ENCODE data around the gene FKBP7. TPM values are rescaled to one million over a fixed set of nuclear protein-coding genes. Genes with fewer than 3 reads are reported as not detected.

The FKBP7 gene
- total and polyA plus RNA-seq, 2 experiments from 2014 or later, result 28.4 to 81.1 TPM

- H3K4me3 ChIP-seq, result no peak overlapping the region
- 90 to 98% methylated on average over 1 of the region's 1 CpG for WGBS, 2 experiments (ENCODE audit: low coverage in 1 of 2, low lambda C conversion rate in 2 of 2, missing lambda C conversion rate in 2 of 2)
- in situ Hi-C loops (cut with MboI), result loop anchor here (10.0 kb wide), 1 partner anchor 294 kb away; no protein-coding TSS in a partner anchor
These were observed 59.3 kb downstream of the FKBP7 start for GRCh38 chr2:178419123-178419522.

GRCh38 chr2:178418426-178418825 is 60.0 kb downstream of the FKBP7 start:
- in situ Hi-C loops (cut with MboI), result loop anchor here (10.0 kb wide), 1 partner anchor 294 kb away; no protein-coding TSS in a partner anchor
- WGBS, 2 experiments (ENCODE audit: low coverage in 1 of 2, low lambda C conversion rate in 2 of 2, missing lambda C conversion rate in 2 of 2), result 95 to 96% methylated on average over 1 of the region's 1 CpG
- peak; percentile 40 for DNase-seq
- no peak overlapping the region for H3K27ac ChIP-seq
- H3F3A ChIP-seq (ENCODE audit: insufficient read depth), result peaks cover 8% of the 10 kb centered on the region; the same call in 1 of the 2 replicates
- peaks cover 7% of the 10 kb centered on the region for H3K4me1 ChIP-seq (ENCODE audit: insufficient read depth)
- TF ChIP-seq EZH2 (IDR thresholded peaks at IDR 0.05; ENCODE audit: insufficient read depth, poor library complexity, severe bottlenecking), result no peak
- H2AFZ ChIP-seq, result no peak overlapping the region
- H3K4me2 ChIP-seq (ENCODE audit: unreplicated experiment), result no peak overlapping the region
- no peaks in the 10 kb centered on the region for H3K9me3 ChIP-seq (ENCODE audit: low read depth)
- peaks cover 7% of the 10 kb centered on the region for H3K79me2 ChIP-seq (ENCODE audit: insufficient read depth)
- no peaks in the 10 kb centered on the region for H3K36me3 ChIP-seq (ENCODE audit: low read depth)
- no peaks in the 10 kb centered on the region for H3K9me2 ChIP-seq (ENCODE audit: insufficient read depth)
- no peaks in the 10 kb centered on the region for H4K20me1 ChIP-seq (ENCODE audit: insufficient read depth)
- H3K27me3 ChIP-seq (replicated peaks; ENCODE audit: insufficient read depth), result no peaks in the 10 kb centered on the region
- no peak overlapping the region for H3K4me3 ChIP-seq
- no peak overlapping the region for H3K9ac ChIP-seq

More at GRCh38 chr2:178419123-178419522, 59.3 kb downstream of the FKBP7 start:
- H3K27me3 ChIP-seq (replicated peaks; ENCODE audit: insufficient read depth), result no peaks in the 10 kb centered on the region
- H3F3A ChIP-seq (ENCODE audit: insufficient read depth), result peaks cover 5% of the 10 kb centered on the region; the same call in 1 of the 2 replicates
- no peak overlapping the region for H2AFZ ChIP-seq
- H3K36me3 ChIP-seq (ENCODE audit: low read depth), result no peaks in the 10 kb centered on the region
- H3K79me2 ChIP-seq (ENCODE audit: insufficient read depth), result peaks cover 10% of the 10 kb centered on the region
- peaks cover 7% of the 10 kb centered on the region for H3K4me1 ChIP-seq (ENCODE audit: insufficient read depth)
- TF ChIP-seq EZH2 (IDR thresholded peaks at IDR 0.05; ENCODE audit: insufficient read depth, poor library complexity, severe bottlenecking) (no peak), EZH2phosphoT487 (IDR thresholded peaks at IDR 0.05; ENCODE audit: insufficient read depth, low read depth) (no peak)
- no peaks in the 10 kb centered on the region for H4K20me1 ChIP-seq (ENCODE audit: insufficient read depth)
- no peak overlapping the region for H3K27ac ChIP-seq
- H3K9me2 ChIP-seq (ENCODE audit: insufficient read depth), result no peaks in the 10 kb centered on the region
- peak; percentile 26 for DNase-seq
- no peak overlapping the region for H3K4me2 ChIP-seq (ENCODE audit: unreplicated experiment)
- H3K9ac ChIP-seq, result no peak overlapping the region
- H3K9me3 ChIP-seq (ENCODE audit: low read depth), result no peaks in the 10 kb centered on the region

- H3K79me2 ChIP-seq (ENCODE audit: insufficient read depth), result peaks cover 7% of the 10 kb centered on the region
- WGBS, 2 experiments (ENCODE audit: low coverage in 1 of 2, low lambda C conversion rate in 2 of 2, missing lambda C conversion rate in 2 of 2), result 97 to 99% methylated on average over 3 of the region's 3 CpGs
- no peaks in the 10 kb centered on the region for H3K9me3 ChIP-seq (ENCODE audit: low read depth)
- H3K4me3 ChIP-seq, result no peak overlapping the region
- H4K20me1 ChIP-seq (ENCODE audit: insufficient read depth), result no peaks in the 10 kb centered on the region
- no peaks in the 10 kb centered on the region for H3K9me2 ChIP-seq (ENCODE audit: insufficient read depth)
- no peak for TF ChIP-seq EZH2phosphoT487 (IDR thresholded peaks at IDR 0.05; ENCODE audit: insufficient read depth, low read depth)
- TF ChIP-seq EZH2 (IDR thresholded peaks at IDR 0.05; ENCODE audit: insufficient read depth, poor library complexity, severe bottlenecking), result no peak
- no peaks in the 10 kb centered on the region for H3K27me3 ChIP-seq (replicated peaks; ENCODE audit: insufficient read depth)
- H3K27ac ChIP-seq, result no peak overlapping the region
- no peak overlapping the region for H3K4me2 ChIP-seq (ENCODE audit: unreplicated experiment)
- H2AFZ ChIP-seq, result no peak overlapping the region
- in situ Hi-C loops (cut with MboI), result loop anchor here (10.0 kb wide), 1 partner anchor 293 kb away; no protein-coding TSS in a partner anchor
- H3K9ac ChIP-seq, result no peak overlapping the region
- H3K4me1 ChIP-seq (ENCODE audit: insufficient read depth), result peaks cover 7% of the 10 kb centered on the region
- H3K36me3 ChIP-seq (ENCODE audit: low read depth), result no peaks in the 10 kb centered on the region
- peaks cover 8% of the 10 kb centered on the region; the same call in 1 of the 2 replicates for H3F3A ChIP-seq (ENCODE audit: insufficient read depth)
- DNase-seq, result no peak
These were observed 60.5 kb downstream of the FKBP7 start for GRCh38 chr2:178417916-178418315.

- DNase-seq, result no peak
- no peaks in the 10 kb centered on the region for H3K36me3 ChIP-seq (ENCODE audit: low read depth)
- no peaks in the 10 kb centered on the region for H4K20me1 ChIP-seq (ENCODE audit: insufficient read depth)
- in situ Hi-C loops (cut with MboI), result loop anchor here (10.0 kb wide), 1 partner anchor 291 kb away; no protein-coding TSS in a partner anchor
- no peaks in the 10 kb centered on the region for H3K9me3 ChIP-seq (ENCODE audit: low read depth)
- TF ChIP-seq EZH2 (IDR thresholded peaks at IDR 0.05; ENCODE audit: insufficient read depth, poor library complexity, severe bottlenecking) (no peak), EZH2phosphoT487 (IDR thresholded peaks at IDR 0.05; ENCODE audit: insufficient read depth, low read depth) (no peak)
- H3K4me2 ChIP-seq (ENCODE audit: unreplicated experiment), result no peak overlapping the region
- H3K4me1 ChIP-seq (ENCODE audit: insufficient read depth), result peaks cover 7% of the 10 kb centered on the region
- H2AFZ ChIP-seq, result no peak overlapping the region
- H3K9ac ChIP-seq, result no peak overlapping the region
- H3F3A ChIP-seq (ENCODE audit: insufficient read depth), result peaks cover 8% of the 10 kb centered on the region; the same call in 1 of the 2 replicates
- H3K79me2 ChIP-seq (ENCODE audit: insufficient read depth), result peaks cover 7% of the 10 kb centered on the region
- H3K27me3 ChIP-seq (replicated peaks; ENCODE audit: insufficient read depth), result no peaks in the 10 kb centered on the region
- H3K9me2 ChIP-seq (ENCODE audit: insufficient read depth), result no peaks in the 10 kb centered on the region
- H3K4me3 ChIP-seq, result no peak overlapping the region
- H3K27ac ChIP-seq, result no peak overlapping the region
These were observed 62.4 kb downstream of the FKBP7 start for GRCh38 chr2:178415979-178416378.

All from GM23248 (cell line).